ENCODE measurements around the gene NLRP5. TPM values are rescaled to one million over a fixed set of nuclear protein-coding genes. Genes with fewer than 3 reads are reported as not detected.

Gene NLRP5
- total and polyA plus RNA-seq, 2 donors (not counting 1 experiment from before 2014, with no cell fraction given), result not detected

DNA sequence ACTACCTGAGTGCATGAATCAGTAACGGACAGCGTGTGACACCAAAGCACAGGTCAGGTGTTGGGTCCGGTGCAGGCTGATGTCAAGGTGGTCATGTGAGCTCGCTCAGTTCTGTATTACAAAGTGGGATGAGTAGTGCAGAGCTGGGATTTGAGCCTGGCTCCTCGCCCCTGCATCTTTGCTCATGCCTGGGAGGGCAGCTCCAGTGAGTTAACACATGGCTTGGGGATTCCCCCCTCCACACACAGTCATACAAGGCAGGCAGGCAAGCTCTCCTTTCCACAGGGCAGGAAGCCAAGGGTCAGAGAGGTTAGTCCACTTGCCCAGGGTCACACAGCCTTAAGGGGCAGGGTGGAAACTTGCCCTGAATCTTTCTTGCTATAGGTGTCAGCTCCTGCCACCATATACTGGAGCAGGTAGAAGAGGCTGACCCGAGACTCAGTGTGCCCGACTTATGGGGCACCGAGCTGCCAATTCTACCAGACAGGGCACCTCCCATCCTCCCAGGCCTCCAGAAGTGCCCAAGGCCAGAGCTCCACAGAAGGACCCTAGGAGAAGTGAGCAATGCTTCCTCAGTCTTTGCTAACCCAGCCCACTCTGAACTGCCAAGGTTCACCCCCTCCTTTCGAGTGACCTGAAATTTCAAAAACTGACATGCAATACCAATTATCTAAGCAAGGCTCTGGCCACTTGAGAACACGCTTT lies 99.1 kb downstream of the NLRP5 start:
- Histone ChIP-seq H4K20me1 (ENCODE audit: control insufficient read depth, extremely low read depth, insufficient read depth, low read length) (no peaks in the 10 kb centered on the region), H3K27ac (ENCODE audit: insufficient read depth, low read length) (no peak overlapping the region), H3K4me3 (replicated peaks in 1 of 4; ENCODE audit: control extremely low read depth in 1 of 4, insufficient read depth in 1 of 4, low read depth in 3 of 4, low read length in 4 of 4) (no peak overlapping the region), H3K4me1 (ENCODE audit: control insufficient read depth, extremely low read depth, insufficient read depth, low read length) (peaks cover 2% of the 10 kb centered on the region), H2AFZ (ENCODE audit: low read length) (no peak overlapping the region), H3K36me3 (ENCODE audit: control insufficient read depth, insufficient read depth, low read length) (peaks cover 4% of the 10 kb centered on the region), H3K9me3 (ENCODE audit: control insufficient read depth, insufficient read depth, low read depth, low read length) (no peaks in the 10 kb centered on the region), H3K9ac (ENCODE audit: insufficient read depth, low read length) (no peak overlapping the region), H3K79me2 (ENCODE audit: control insufficient read depth, insufficient read depth, low read length) (peaks cover 11% of the 10 kb centered on the region), H3K4me2 (ENCODE audit: extremely low read depth, insufficient read depth, low read length) (no peak overlapping the region), H3K27me3 (ENCODE audit: control insufficient read depth, insufficient read depth, low read length) (no peaks in the 10 kb centered on the region)
- no peak for TF ChIP-seq EZH2 (IDR thresholded peaks at IDR 0.05; ENCODE audit: low read length, missing control alignments)
- no peak for TF ChIP-seq CTCF (conservative IDR thresholded peaks at IDR 0.05 in 1 of 2, IDR thresholded peaks at IDR 0.05 in 1 of 2; ENCODE audit: low read depth in 1 of 2, low read length in 2 of 2)
- no peak for DNase-seq (ENCODE audit: low read depth in 2 of 2)

DNA sequence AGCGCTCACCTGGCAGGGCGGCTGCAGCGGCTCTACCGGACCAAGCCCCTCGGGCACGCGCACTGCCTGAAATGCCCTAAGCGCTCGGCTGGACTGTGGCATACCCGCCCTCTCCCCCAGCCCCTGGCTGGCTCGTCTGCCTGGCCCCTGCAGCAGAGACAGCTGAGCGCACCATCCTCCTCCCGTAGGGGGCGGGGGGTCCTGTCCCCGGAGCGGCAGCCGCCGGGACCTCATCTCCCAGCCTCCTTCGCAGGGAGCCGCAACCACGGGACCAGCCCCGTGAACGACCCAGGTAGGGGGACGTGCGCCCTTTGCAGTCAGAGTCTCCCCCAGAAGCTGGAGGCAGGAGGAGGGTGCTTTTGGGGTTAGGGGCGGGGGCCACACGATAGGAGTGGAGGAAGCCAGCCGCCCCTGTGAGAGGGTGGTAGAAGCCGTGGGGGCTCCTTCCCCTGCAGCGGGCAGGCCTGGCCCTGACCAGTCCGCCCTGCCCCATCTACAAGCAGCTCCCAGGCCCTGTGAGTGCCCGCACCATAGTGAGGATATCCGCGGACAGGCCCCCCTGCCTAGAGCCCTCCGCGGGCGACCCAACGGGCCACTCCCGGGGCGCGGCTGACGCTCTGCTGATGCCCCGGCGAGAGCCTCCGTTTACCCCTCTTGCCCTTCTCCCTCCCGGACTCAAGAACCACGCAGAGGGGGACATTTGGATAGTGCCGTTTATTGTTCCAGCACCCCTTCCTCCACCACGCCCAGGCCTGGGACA lies 100.3 kb downstream of the NLRP5 start:
- H3K79me2 ChIP-seq (ENCODE audit: control insufficient read depth, insufficient read depth, low read length), result peaks cover 19% of the 10 kb centered on the region
- DNase-seq (ENCODE audit: low read depth in 2 of 2), result no peak
- no peaks in the 10 kb centered on the region for H3K9me3 ChIP-seq (ENCODE audit: control insufficient read depth, insufficient read depth, low read depth, low read length)

More for the DNA sequence above, 100.3 kb downstream of the NLRP5 start:
- H3K4me2 ChIP-seq (ENCODE audit: extremely low read depth, insufficient read depth, low read length), result no peak overlapping the region
- H3K27ac ChIP-seq (ENCODE audit: insufficient read depth, low read length), result no peak overlapping the region
- TF ChIP-seq EZH2 (IDR thresholded peaks at IDR 0.05; ENCODE audit: low read length, missing control alignments) (no peak), CTCF (conservative IDR thresholded peaks at IDR 0.05 in 1 of 2, IDR thresholded peaks at IDR 0.05 in 1 of 2; ENCODE audit: low read depth in 1 of 2, low read length in 2 of 2) (no peak)
- H3K4me3 ChIP-seq (replicated peaks in 1 of 4; ENCODE audit: control extremely low read depth in 1 of 4, insufficient read depth in 1 of 4, low read depth in 3 of 4, low read length in 4 of 4), result no peak overlapping the region
- H3K9ac ChIP-seq (ENCODE audit: insufficient read depth, low read length), result no peak overlapping the region
- H4K20me1 ChIP-seq (ENCODE audit: control insufficient read depth, extremely low read depth, insufficient read depth, low read length), result no peaks in the 10 kb centered on the region
- no peak overlapping the region for H2AFZ ChIP-seq (ENCODE audit: low read length)
- peaks cover 4% of the 10 kb centered on the region for H3K36me3 ChIP-seq (ENCODE audit: control insufficient read depth, insufficient read depth, low read length)
- H3K27me3 ChIP-seq (ENCODE audit: control insufficient read depth, insufficient read depth, low read length), result no peaks in the 10 kb centered on the region
- no peaks in the 10 kb centered on the region for H3K4me1 ChIP-seq (ENCODE audit: control insufficient read depth, extremely low read depth, insufficient read depth, low read length)

All from fibroblast of lung (primary cell).